Measurements from ENCODE around the gene SLC38A4.

SLC38A4 gene

DNA sequence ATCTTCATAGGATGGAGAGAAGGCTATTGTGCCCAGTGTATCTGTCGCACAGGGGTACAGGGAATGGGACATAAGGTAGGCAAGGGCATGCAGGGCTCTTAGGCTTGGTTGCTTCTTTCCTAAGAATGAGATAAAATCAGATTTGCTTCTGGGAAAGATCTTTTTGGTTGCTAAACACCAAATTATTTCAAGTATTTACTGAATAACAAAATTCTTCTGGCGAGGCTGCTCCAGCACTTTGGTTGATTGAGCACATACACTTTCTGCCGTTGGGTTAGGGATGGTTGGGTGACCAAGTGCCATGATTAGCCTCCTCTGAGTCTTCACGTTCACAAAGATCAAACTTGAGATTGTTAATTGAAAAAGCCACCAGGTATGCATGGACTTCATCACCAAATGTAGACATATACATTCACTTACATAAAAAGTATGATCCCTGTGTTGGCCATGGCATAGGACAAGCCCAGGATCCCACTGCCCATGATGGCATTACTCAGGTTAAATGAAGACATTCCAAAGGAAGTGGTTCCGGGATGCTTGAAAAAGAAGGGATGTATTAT is 38.2 kb downstream of the SLC38A4 start:
- TF ChIP-seq CTCF (IDR thresholded peaks at IDR 0.05; ENCODE audit: extremely low read depth, missing control alignments), result no peak
- no peak for DNase-seq (ENCODE audit: low spot score)

- TF ChIP-seq CTCF (IDR thresholded peaks at IDR 0.05; ENCODE audit: extremely low read depth, missing control alignments), result no peak
- DNase-seq (ENCODE audit: low spot score), result no peak
These were observed 39.0 kb downstream of the SLC38A4 start for GRCh38 chr12:46786774-46787173.

GRCh38 chr12:46785382-46785781 is 40.4 kb downstream of the SLC38A4 start:
- no peak for DNase-seq (ENCODE audit: low spot score)
- TF ChIP-seq CTCF (IDR thresholded peaks at IDR 0.05; ENCODE audit: extremely low read depth, missing control alignments), result no peak

- TF ChIP-seq CTCF (IDR thresholded peaks at IDR 0.05; ENCODE audit: extremely low read depth, missing control alignments), result no peak
- DNase-seq (ENCODE audit: low spot score), result no peak
These were observed 41.9 kb downstream of the SLC38A4 start for GRCh38 chr12:46783871-46784270.

- no peak for TF ChIP-seq CTCF (IDR thresholded peaks at IDR 0.05; ENCODE audit: extremely low read depth, missing control alignments)
- no peak for DNase-seq (ENCODE audit: low spot score)
These were observed 45.9 kb downstream of the SLC38A4 start for GRCh38 chr12:46779879-46780278.

DNA sequence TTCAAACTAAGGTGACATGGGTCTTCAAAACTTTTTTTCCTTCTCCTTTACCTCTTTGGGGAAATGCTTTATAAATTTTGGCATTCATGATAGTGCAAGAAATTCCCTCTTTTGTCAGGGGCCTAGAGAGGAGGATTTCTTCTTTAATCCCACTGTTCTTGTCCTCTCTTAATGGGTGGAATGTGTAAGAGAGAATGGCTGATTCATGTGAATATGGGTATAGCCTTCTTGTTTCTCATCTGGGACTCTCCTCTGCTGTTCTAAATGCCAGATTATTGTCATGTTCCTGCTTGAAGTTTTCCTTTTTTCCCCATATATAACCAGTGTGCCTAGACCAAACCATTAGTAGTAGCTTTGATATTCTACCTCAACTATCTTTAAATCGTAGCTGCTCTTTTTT is 46.7 kb downstream of the SLC38A4 start:
- no peak for DNase-seq (ENCODE audit: low spot score)
- TF ChIP-seq CTCF (IDR thresholded peaks at IDR 0.05; ENCODE audit: extremely low read depth, missing control alignments), result no peak

- TF ChIP-seq CTCF (IDR thresholded peaks at IDR 0.05; ENCODE audit: extremely low read depth, missing control alignments), result no peak
- DNase-seq (ENCODE audit: low spot score), result no peak
These were observed 47.4 kb downstream of the SLC38A4 start for GRCh38 chr12:46778415-46778814.
